Skeletal muscle cell (primary cell): ENCODE measurements around the gene MTUS2.
A peak's percentile ranks its signal among the peaks of the same experiment; 100 is the strongest.
"Not testable (repeated sequence)": the region's sequence is repeated elsewhere in the genome, so short reads cannot be mapped to it uniquely, and the experiment has no call there.

Experiments used
- DNase-seq: peaks from one replicate; pipeline ENCODE4 v3.0.0-alpha.2; 2010; ENCODE audit warnings: low read depth
- H3K4me3 ChIP-seq: 2 replicates; pipeline ENCODE4 v1.5.1; 2011; ENCODE audit warnings: low read depth, mild to moderate bottlenecking, control low read depth, low read length, moderate library complexity

Gene MTUS2

GRCh38 chr13:29336356-29336755, 516.2 kb downstream of the MTUS2 start:
- no peak for DNase-seq
- H3K4me3 ChIP-seq: no peak overlapping the region

- DNase-seq: no peak
- no peak overlapping the region for H3K4me3 ChIP-seq
Measured at GRCh38 chr13:29339386-29340272, 519.5 kb downstream of the MTUS2 start.

GRCh38 chr13:29345860-29346582, 525.9 kb downstream of the MTUS2 start:
- not testable (repeated sequence) for H3K4me3 ChIP-seq, DNase-seq

GRCh38 chr13:29355029-29355428, 534.9 kb downstream of the MTUS2 start:
- no peak for DNase-seq
- H3K4me3 ChIP-seq: no peak overlapping the region

- DNase-seq: no peak
- H3K4me3 ChIP-seq: no peak overlapping the region
Measured at GRCh38 chr13:29359181-29359580, 539.0 kb downstream of the MTUS2 start.

GRCh38 chr13:29361716-29362115, 541.6 kb downstream of the MTUS2 start:
- DNase-seq: no peak
- H3K4me3 ChIP-seq: no peak overlapping the region

GRCh38 chr13:29362849-29363604, 542.9 kb downstream of the MTUS2 start:
- no peak overlapping the region for H3K4me3 ChIP-seq
- DNase-seq: peak; percentile 8

GRCh38 chr13:29369060-29369743, 549.1 kb downstream of the MTUS2 start:
- DNase-seq: peak; percentile 9

GRCh38 chr13:29379281-29379680, 559.1 kb downstream of the MTUS2 start:
- DNase-seq: no peak
- no peak overlapping the region for H3K4me3 ChIP-seq

More at GRCh38 chr13:29369060-29369743, 549.1 kb downstream of the MTUS2 start:
- H3K4me3 ChIP-seq: no peak overlapping the region

- no peak for DNase-seq
- no peak overlapping the region for H3K4me3 ChIP-seq
Measured at GRCh38 chr13:29379865-29380264, 559.7 kb downstream of the MTUS2 start.

GRCh38 chr13:29382021-29382420, 561.9 kb downstream of the MTUS2 start:
- H3K4me3 ChIP-seq: no peak overlapping the region
- no peak for DNase-seq

- no peak for DNase-seq
- H3K4me3 ChIP-seq: no peak overlapping the region
Measured at GRCh38 chr13:29383476-29383875, 563.3 kb downstream of the MTUS2 start.

- H3K4me3 ChIP-seq: no peak overlapping the region
- DNase-seq: no peak
Measured at GRCh38 chr13:29384466-29384865, 564.3 kb downstream of the MTUS2 start.

- H3K4me3 ChIP-seq: no peak overlapping the region
- DNase-seq: no peak
Measured at GRCh38 chr13:29384871-29385270, 564.7 kb downstream of the MTUS2 start.

- no peak for DNase-seq
Measured at GRCh38 chr13:29386246-29386645, 566.1 kb downstream of the MTUS2 start.

GRCh38 chr13:29390598-29390997, 570.5 kb downstream of the MTUS2 start:
- not testable (repeated sequence) for H3K4me3 ChIP-seq, DNase-seq

More at GRCh38 chr13:29386246-29386645, 566.1 kb downstream of the MTUS2 start:
- no peak overlapping the region for H3K4me3 ChIP-seq

GRCh38 chr13:29396446-29396845, 576.3 kb downstream of the MTUS2 start:
- no peak overlapping the region for H3K4me3 ChIP-seq
- DNase-seq: no peak

- DNase-seq: no peak
- H3K4me3 ChIP-seq: no peak overlapping the region
Measured at GRCh38 chr13:29397265-29397664, 577.1 kb downstream of the MTUS2 start.

- H3K4me3 ChIP-seq: no peak overlapping the region
- DNase-seq: peak; percentile 18
Measured at GRCh38 chr13:29402166-29402636, 582.1 kb downstream of the MTUS2 start.
